OCI-LY1 (cell line): ENCODE measurements around the gene TENM4.

Source experiments
- EZH2 ChIP-seq: fragments of 200-600 bp; sonication (generic), shearing (Covaris generic); IDR thresholded peaks from 2 replicates; pipeline ENCODE4 v1.8.0; 2017; ENCODE audit warnings: borderline replicate concordance, mixed run types, mild to moderate bottlenecking, antibody characterized with exemption, low read length, moderate library complexity, mixed read lengths
- TF ChIP-seq, protein P1 (sequence below): fragments of 200-600 bp; sonication (generic), shearing (Covaris generic); IDR thresholded peaks from 2 replicates; pipeline ENCODE4 v1.5.1; 2017; ENCODE audit warnings: mild to moderate bottlenecking, antibody characterized with exemption, low read length, moderate library complexity, mixed read lengths

DNA sequence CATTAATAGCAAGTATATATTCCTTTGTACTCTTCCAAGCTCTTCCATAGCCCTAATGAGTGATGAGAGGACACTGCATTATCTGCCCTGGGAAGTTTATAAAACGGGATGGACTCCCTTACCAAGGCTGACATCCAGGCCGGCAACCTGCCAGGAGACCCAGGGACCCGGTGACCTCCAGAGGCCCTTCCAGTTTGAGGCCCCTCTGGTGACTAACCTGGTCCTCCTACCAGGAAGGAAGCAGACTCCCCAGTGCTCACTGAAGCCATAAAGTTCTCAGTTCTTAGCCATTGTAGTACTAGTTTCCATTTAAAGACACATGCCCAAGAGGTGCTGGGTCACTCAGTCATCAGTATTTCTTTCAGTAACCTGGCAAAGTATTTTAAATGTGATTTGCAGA lies 345.4 kb downstream of the TENM4 start:
- TF ChIP-seq, protein P1, sequence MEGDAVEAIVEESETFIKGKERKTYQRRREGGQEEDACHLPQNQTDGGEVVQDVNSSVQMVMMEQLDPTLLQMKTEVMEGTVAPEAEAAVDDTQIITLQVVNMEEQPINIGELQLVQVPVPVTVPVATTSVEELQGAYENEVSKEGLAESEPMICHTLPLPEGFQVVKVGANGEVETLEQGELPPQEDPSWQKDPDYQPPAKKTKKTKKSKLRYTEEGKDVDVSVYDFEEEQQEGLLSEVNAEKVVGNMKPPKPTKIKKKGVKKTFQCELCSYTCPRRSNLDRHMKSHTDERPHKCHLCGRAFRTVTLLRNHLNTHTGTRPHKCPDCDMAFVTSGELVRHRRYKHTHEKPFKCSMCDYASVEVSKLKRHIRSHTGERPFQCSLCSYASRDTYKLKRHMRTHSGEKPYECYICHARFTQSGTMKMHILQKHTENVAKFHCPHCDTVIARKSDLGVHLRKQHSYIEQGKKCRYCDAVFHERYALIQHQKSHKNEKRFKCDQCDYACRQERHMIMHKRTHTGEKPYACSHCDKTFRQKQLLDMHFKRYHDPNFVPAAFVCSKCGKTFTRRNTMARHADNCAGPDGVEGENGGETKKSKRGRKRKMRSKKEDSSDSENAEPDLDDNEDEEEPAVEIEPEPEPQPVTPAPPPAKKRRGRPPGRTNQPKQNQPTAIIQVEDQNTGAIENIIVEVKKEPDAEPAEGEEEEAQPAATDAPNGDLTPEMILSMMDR, result no peak
- no peak for TF ChIP-seq EZH2
